ENCODE data around the gene CRISPLD2. TPM values are rescaled to one million over a fixed set of nuclear protein-coding genes. Genes with fewer than 3 reads are reported as not detected.

Gene CRISPLD2
- total RNA-seq, 1 experiment from 2014 or later, result 9.4 TPM

GRCh38 chr16:84850714-84851113 lies 30.9 kb downstream of the CRISPLD2 start:
- H3K27ac Mint-ChIP-seq, result no peak overlapping the region

DNA sequence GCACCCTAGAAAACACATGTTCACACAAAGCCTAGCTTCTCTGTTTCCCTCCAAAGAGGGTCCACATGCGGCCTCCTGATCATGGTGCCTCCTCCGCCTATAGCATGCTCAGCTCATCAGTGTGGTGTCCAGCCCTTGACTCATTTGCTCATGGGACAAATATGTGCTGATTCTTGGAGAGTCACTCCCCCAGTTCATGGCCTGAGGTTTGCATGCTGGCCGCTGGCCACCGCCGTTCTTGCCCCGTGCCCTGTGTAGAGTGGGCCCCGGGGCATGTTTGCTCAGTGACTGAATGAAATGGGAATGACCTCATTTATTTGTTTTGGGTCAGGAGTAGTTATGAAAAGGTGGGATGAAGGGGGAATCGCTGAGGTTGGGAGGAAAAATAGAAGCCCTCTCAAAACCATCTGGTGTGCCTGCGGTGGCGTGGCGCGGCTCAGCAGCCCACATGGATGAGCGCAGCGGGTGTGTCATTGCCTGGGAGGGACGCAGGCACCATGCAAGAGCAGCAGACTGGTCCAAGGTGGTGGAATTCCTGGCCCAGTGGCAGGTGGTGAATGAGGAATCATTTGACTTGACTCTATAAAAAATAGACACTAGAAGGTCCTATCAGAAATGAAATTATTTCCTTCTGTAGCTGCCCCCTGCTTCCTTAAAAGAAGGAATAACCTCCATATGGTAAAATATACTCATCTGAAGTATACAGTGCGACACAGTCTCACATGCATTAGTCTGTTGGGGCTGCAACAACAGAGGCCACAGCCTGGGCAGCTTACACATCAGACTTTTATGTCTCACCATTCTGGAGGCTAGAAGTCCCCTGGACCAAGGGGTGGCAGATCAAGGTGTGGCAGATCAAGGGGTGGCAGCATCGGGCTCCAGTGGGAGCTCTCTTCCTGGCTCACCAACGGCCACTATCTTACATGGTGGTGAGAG lies 31.7 kb downstream of the CRISPLD2 start:
- no peak overlapping the region for H3K4me3 Mint-ChIP-seq
- CTCF ChIA-PET, result no interaction called here
- TF ChIP-seq NFE2L1 (CRISPR knock-in tag; IDR thresholded peaks at IDR 0.05), result no peak
- TF ChIP-seq ZNF532 (CRISPR knock-in tag; IDR thresholded peaks at IDR 0.05; ENCODE audit: borderline replicate concordance), result no peak
- TF ChIP-seq, protein P1, sequence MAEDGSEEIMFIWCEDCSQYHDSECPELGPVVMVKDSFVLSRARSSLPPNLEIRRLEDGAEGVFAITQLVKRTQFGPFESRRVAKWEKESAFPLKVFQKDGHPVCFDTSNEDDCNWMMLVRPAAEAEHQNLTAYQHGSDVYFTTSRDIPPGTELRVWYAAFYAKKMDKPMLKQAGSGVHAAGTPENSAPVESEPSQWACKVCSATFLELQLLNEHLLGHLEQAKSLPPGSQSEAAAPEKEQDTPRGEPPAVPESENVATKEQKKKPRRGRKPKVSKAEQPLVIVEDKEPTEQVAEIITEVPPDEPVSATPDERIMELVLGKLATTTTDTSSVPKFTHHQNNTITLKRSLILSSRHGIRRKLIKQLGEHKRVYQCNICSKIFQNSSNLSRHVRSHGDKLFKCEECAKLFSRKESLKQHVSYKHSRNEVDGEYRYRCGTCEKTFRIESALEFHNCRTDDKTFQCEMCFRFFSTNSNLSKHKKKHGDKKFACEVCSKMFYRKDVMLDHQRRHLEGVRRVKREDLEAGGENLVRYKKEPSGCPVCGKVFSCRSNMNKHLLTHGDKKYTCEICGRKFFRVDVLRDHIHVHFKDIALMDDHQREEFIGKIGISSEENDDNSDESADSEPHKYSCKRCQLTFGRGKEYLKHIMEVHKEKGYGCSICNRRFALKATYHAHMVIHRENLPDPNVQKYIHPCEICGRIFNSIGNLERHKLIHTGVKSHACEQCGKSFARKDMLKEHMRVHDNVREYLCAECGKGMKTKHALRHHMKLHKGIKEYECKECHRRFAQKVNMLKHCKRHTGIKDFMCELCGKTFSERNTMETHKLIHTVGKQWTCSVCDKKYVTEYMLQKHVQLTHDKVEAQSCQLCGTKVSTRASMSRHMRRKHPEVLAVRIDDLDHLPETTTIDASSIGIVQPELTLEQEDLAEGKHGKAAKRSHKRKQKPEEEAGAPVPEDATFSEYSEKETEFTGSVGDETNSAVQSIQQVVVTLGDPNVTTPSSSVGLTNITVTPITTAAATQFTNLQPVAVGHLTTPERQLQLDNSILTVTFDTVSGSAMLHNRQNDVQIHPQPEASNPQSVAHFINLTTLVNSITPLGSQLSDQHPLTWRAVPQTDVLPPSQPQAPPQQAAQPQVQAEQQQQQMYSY (CRISPR knock-in tag; IDR thresholded peaks at IDR 0.05), result no peak
- TF ChIP-seq, protein P2, sequence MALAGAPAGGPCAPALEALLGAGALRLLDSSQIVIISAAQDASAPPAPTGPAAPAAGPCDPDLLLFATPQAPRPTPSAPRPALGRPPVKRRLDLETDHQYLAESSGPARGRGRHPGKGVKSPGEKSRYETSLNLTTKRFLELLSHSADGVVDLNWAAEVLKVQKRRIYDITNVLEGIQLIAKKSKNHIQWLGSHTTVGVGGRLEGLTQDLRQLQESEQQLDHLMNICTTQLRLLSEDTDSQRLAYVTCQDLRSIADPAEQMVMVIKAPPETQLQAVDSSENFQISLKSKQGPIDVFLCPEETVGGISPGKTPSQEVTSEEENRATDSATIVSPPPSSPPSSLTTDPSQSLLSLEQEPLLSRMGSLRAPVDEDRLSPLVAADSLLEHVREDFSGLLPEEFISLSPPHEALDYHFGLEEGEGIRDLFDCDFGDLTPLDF (CRISPR knock-in tag; IDR thresholded peaks at IDR 0.05), result no peak
- no peak for TF ChIP-seq RORB (CRISPR knock-in tag; IDR thresholded peaks at IDR 0.05)
- TF ChIP-seq ZNF317 (CRISPR knock-in tag; IDR thresholded peaks at IDR 0.05; ENCODE audit: borderline replicate concordance, low read depth), result no peak
- TF ChIP-seq CBFB (CRISPR knock-in tag; IDR thresholded peaks at IDR 0.05; ENCODE audit: low read depth), result no peak
- no peak for TF ChIP-seq ZNF423 (CRISPR knock-in tag; IDR thresholded peaks at IDR 0.05)
- TF ChIP-seq, protein P3, sequence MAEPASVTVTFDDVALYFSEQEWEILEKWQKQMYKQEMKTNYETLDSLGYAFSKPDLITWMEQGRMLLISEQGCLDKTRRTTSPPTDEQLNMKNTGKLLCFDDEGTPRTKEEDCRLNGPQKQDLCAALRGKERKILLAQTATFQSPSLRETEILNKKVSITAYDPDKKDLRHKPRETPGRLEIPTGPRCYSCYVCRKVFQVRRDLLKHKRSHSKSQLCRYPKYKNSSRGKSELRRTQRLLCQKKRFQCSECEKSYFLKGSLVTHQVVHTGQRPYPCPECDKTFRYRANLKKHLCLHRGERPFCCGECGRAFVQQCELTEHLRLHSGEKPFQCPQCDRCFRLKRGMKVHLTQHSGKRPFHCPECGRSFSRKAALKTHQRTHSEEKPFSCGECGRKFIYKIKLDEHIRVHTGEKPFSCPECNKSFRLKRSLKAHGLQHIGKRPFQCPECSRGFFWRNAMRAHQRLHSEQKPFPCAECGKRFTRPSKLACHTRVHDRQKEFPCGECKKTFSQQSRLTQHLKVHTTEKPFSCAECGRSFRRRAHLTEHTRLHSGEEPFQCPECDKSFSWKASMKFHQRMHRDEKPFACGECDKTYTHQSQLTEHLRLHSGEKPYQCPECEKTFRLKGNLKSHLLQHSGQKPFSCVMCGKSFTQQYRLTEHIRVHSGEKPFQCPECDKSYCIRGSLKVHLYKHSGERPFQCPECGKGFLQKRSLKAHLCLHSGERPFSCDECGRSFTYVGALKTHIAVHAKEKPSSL (CRISPR knock-in tag; conservative IDR thresholded peaks at IDR 0.05), result no peak
- no peak for TF ChIP-seq NR3C1 (CRISPR knock-in tag; conservative IDR thresholded peaks at IDR 0.05; ENCODE audit: low read depth)
- TF ChIP-seq, protein P4, sequence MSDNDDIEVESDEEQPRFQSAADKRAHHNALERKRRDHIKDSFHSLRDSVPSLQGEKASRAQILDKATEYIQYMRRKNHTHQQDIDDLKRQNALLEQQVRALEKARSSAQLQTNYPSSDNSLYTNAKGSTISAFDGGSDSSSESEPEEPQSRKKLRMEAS (CRISPR knock-in tag; IDR thresholded peaks at IDR 0.05), result no peak

More at GRCh38 chr16:84850714-84851113, 30.9 kb downstream of the CRISPLD2 start:
- no peak for DNase-seq (ENCODE audit: low spot score)
- CTCF ChIA-PET, result no interaction called here
- TF ChIP-seq ESRRA (CRISPR knock-in tag; IDR thresholded peaks at IDR 0.05; ENCODE audit: borderline replicate concordance), result no peak
- TF ChIP-seq HMGA2 (CRISPR knock-in tag; IDR thresholded peaks at IDR 0.05), result no peak
- TF ChIP-seq, protein P5, sequence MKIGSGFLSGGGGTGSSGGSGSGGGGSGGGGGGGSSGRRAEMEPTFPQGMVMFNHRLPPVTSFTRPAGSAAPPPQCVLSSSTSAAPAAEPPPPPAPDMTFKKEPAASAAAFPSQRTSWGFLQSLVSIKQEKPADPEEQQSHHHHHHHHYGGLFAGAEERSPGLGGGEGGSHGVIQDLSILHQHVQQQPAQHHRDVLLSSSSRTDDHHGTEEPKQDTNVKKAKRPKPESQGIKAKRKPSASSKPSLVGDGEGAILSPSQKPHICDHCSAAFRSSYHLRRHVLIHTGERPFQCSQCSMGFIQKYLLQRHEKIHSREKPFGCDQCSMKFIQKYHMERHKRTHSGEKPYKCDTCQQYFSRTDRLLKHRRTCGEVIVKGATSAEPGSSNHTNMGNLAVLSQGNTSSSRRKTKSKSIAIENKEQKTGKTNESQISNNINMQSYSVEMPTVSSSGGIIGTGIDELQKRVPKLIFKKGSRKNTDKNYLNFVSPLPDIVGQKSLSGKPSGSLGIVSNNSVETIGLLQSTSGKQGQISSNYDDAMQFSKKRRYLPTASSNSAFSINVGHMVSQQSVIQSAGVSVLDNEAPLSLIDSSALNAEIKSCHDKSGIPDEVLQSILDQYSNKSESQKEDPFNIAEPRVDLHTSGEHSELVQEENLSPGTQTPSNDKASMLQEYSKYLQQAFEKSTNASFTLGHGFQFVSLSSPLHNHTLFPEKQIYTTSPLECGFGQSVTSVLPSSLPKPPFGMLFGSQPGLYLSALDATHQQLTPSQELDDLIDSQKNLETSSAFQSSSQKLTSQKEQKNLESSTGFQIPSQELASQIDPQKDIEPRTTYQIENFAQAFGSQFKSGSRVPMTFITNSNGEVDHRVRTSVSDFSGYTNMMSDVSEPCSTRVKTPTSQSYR (CRISPR knock-in tag; IDR thresholded peaks at IDR 0.05), result no peak
- TF ChIP-seq, protein P6, sequence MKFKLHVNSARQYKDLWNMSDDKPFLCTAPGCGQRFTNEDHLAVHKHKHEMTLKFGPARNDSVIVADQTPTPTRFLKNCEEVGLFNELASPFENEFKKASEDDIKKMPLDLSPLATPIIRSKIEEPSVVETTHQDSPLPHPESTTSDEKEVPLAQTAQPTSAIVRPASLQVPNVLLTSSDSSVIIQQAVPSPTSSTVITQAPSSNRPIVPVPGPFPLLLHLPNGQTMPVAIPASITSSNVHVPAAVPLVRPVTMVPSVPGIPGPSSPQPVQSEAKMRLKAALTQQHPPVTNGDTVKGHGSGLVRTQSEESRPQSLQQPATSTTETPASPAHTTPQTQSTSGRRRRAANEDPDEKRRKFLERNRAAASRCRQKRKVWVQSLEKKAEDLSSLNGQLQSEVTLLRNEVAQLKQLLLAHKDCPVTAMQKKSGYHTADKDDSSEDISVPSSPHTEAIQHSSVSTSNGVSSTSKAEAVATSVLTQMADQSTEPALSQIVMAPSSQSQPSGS (CRISPR knock-in tag; IDR thresholded peaks at IDR 0.05; ENCODE audit: borderline replicate concordance, low read depth), result 0 out of 2 replicates have a peak, but pooled peaks have one; percentile 22
- ATAC-seq, result no peak
- Mint-ChIP-seq H3K9me3 (peaks cover 5% of the 10 kb centered on the region; the same call in 1 of the 2 replicates), H3K4me1 (peaks cover 28% of the 10 kb centered on the region), H3K36me3 (peaks cover 11% of the 10 kb centered on the region; the same call in 1 of the 2 replicates), H3K27me3 (ENCODE audit: low read depth) (no peaks in the 10 kb centered on the region; the same call in 1 of the 2 replicates), H3K4me3 (no peak overlapping the region)
- POLR2A ChIA-PET, result no interaction called here

More for the DNA sequence above, 31.7 kb downstream of the CRISPLD2 start:
- Mint-ChIP-seq H3K27me3 (ENCODE audit: low read depth) (no peaks in the 10 kb centered on the region; the same call in 1 of the 2 replicates), H3K4me1 (peaks cover 27% of the 10 kb centered on the region), H3K36me3 (peaks cover 12% of the 10 kb centered on the region; the same call in 1 of the 2 replicates), H3K9me3 (peaks cover 5% of the 10 kb centered on the region; the same call in 1 of the 2 replicates), H3K27ac (no peak overlapping the region)
- no peak for ATAC-seq
- POLR2A ChIA-PET, result no interaction called here
- DNase-seq (ENCODE audit: low spot score), result no peak

All from WTC11 (cell line).